Transverse colon (tissue), 4 donors: Measurements from ENCODE around the gene NBPF1. TPM values are rescaled to one million over a fixed set of nuclear protein-coding genes. Genes with fewer than 3 reads are reported as not detected.
"Not testable (repeated sequence)": the region's sequence is repeated elsewhere in the genome, so short reads cannot be mapped to it uniquely, and the experiment has no call there.

Source experiments
- DNase-seq: peaks from one replicate; pipeline ENCODE4 v3.0.0-alpha.2; 2019
- H3K27ac ChIP-seq, 4 donors: fragments of 200-600 bp; sonication (generic); 2 replicates each; pipeline ENCODE4 v1.5.1; 2016 to 2018; ENCODE audit warnings: inconsistent platforms in 4 of 4
- H3K27me3 ChIP-seq: fragments of 200-600 bp; sonication (generic); 2 replicates; pipeline ENCODE4 v1.5.1; 2017; ENCODE audit warnings: inconsistent platforms
- H3K36me3 ChIP-seq, 4 donors: fragments of 200-600 bp; sonication (generic); 2 replicates each; pipeline ENCODE4 v1.5.1; 2017 to 2019; ENCODE audit warnings: inconsistent platforms in 4 of 4
- H3K4me1 ChIP-seq, 4 donors: fragments of 200-600 bp; sonication (generic); 2 replicates each; pipeline ENCODE4 v1.5.1; 2017 to 2020; ENCODE audit warnings: inconsistent platforms in 4 of 4
- H3K4me3 ChIP-seq, 4 donors: fragments of 200-600 bp; sonication (generic); 1 replicate in 1 of 4; 2 replicates in 3 of 4; pipeline versions ENCODE4 v1.5.1 to v1.6.1; 2017 to 2019; ENCODE audit warnings: inconsistent platforms in 4 of 4
- H3K9me3 ChIP-seq, 2 donors: fragments of 200-600 bp; sonication (generic); 2 replicates each; pipeline ENCODE4 v1.5.1; 2017 to 2019; ENCODE audit warnings: inconsistent platforms in 2 of 2
- POLR2A ChIP-seq: fragments of 450-650 bp; IDR thresholded peaks from one replicate; pipeline ENCODE4 v1.6.1; 2016; ENCODE audit warnings: antibody characterized with exemption, mild to moderate bottlenecking, moderate library complexity
- POLR2AphosphoS5 ChIP-seq, 3 donors: sonication (generic); formaldehyde crosslinking; IDR thresholded peaks; one replicate each; pipeline ENCODE4 v1.6.1; 2016; ENCODE audit warnings: antibody characterized with exemption in 3 of 3
- WGBS, 2 donors: methylation state at CpG; one replicate each; pipeline ENCODE4 v1.1.5; 2018; ENCODE audit warnings: low coverage in 1 of 2; 5-methylcytosine and 5-hydroxymethylcytosine counted together
- in situ Hi-C, 4 donors: fragments of 200-750 bp; cut with MboI; loops; one replicate each; pipeline versions ENCODE4 v1.15.0 to v1.15.1; 2017; ENCODE audit warnings: low sequenced_read_pairs in 3 of 4, low pct_ligation_motif_present in 1 of 4, low pct_unique_long_range_greater_than_20kb in 1 of 4
- intact Hi-C: fragments of 100-400 bp; cut with DNase I; formaldehyde crosslinking; loops from one replicate; pipeline ENCODE4 v1.15.1; 2023; ENCODE audit warnings: low total_unique reads
- total RNA-seq, 4 donors: library from RNA; depleted of rRNA; stranded (reverse); fragments of >200 nt; gene quantifications; one replicate each; pipeline ENCODE4 v1.1.0, GENCODE V29; 2016
- TF ChIP-seq, protein P1 (sequence below), 5 experiments: fragments of 200-600 bp in 3 of 5; fragments of 450-650 bp in 2 of 5; sonication (generic) in 3 of 5; IDR thresholded peaks; 1 replicate in 2 of 5; 2 replicates in 3 of 5; pipeline ENCODE4 v1.5.1; 2016 to 2017; ENCODE audit warnings: antibody characterized with exemption in 5 of 5, inconsistent platforms in 3 of 5, mild to moderate bottlenecking in 2 of 5, moderate library complexity in 1 of 5

Gene NBPF1
- total RNA-seq, 4 donors from 2014 or later: 70.1 to 178 (median 148) TPM

GRCh38 chr1:16647179-16648176 lies 34.1 kb upstream of the NBPF1 start:
- in situ Hi-C loops, H3K27me3 ChIP-seq, H3K36me3 ChIP-seq, H3K9me3 ChIP-seq, intact Hi-C loops, H3K27ac ChIP-seq: not testable (repeated sequence)
- Histone ChIP-seq H3K4me3 (peak overlapping the region in 1 of 4 donors; percentile 16), H3K4me1 (peaks cover 21 to 25% (median 22%) of the 10 kb centered on the region in 4 donors)
- WGBS, 2 donors: 22% methylated on average over 44 of the region's 84 CpGs; no CpG with 5 or more reads in 1 of the 2 donors
- peak; percentile 27 for DNase-seq

- intact Hi-C loops, DNase-seq, H3K27ac ChIP-seq, H3K36me3 ChIP-seq, H3K4me3 ChIP-seq, in situ Hi-C loops, H3K9me3 ChIP-seq, H3K27me3 ChIP-seq: not testable (repeated sequence)
- 87% methylated on average over 3 of the region's 17 CpGs; no CpG with 5 or more reads in 1 of the 2 donors for WGBS, 2 donors
- peaks cover 27 to 33% (median 30%) of the 10 kb centered on the region in 4 donors for H3K4me1 ChIP-seq
Measured at GRCh38 chr1:16646716-16647115, 33.4 kb upstream of the NBPF1 start.

GRCh38 chr1:16646061-16646664 lies 32.8 kb upstream of the NBPF1 start:
- H3K27me3 ChIP-seq, H3K27ac ChIP-seq, H3K36me3 ChIP-seq, H3K4me3 ChIP-seq, H3K9me3 ChIP-seq, in situ Hi-C loops, intact Hi-C loops: not testable (repeated sequence)
- peaks cover 27 to 34% (median 31%) of the 10 kb centered on the region in 4 donors for H3K4me1 ChIP-seq
- WGBS, 2 donors: 92% methylated on average over 15 of the region's 15 CpGs; no CpG with 5 or more reads in 1 of the 2 donors
- peak; percentile 15 for DNase-seq

DNA sequence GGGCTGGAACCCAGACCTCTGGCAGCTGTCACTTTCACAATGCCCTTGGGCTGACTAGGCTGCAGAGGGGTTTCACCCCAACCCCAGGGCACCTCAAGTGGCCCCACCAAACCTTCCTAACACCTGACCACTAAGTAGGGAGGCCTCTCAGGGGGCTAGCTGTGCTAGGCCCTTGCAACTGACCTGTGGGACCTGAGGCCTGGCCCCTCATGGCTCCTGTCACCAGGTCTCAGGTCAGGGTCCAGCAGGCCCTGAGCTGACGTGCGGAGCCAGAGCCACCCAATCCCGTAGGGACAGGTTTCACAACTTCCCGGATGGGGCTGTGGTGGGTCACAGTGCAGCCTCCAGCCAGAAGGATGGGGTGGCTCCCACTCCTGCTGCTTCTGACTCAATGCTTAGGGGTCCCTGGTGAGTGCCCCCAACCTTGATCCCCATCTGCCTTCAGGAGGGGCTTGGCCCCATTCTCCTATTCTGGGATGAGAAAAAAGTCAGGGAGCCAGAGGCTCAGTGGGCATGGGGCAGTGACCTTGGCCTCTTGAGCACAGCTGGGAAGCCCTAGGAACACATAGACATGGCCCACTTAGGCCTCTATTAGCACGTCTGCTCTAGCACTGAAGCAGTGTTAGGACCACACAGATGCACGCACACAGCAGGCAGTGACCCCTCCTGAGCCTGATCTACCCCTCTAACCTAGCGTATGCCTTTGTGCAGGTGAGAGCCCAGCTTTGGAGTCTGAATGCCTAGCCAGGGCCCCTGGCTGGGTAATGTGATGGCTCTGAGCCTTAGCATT lies 32.1 kb upstream of the NBPF1 start:
- H3K27me3 ChIP-seq, H3K36me3 ChIP-seq, in situ Hi-C loops, H3K9me3 ChIP-seq, intact Hi-C loops: not testable (repeated sequence)
- peak; percentile 45 for DNase-seq
- 87% methylated on average over 7 of the region's 7 CpGs; no CpG with 5 or more reads in 1 of the 2 donors for WGBS, 2 donors
- Histone ChIP-seq H3K27ac (peak overlapping the region; percentile 74 to 82 (median 80)), H3K4me1 (peaks cover 27 to 34% (median 31%) of the 10 kb centered on the region in 4 donors), H3K4me3 (peak overlapping the region in 3 of 4 donors; percentile 47 to 64 (median 62))

DNA sequence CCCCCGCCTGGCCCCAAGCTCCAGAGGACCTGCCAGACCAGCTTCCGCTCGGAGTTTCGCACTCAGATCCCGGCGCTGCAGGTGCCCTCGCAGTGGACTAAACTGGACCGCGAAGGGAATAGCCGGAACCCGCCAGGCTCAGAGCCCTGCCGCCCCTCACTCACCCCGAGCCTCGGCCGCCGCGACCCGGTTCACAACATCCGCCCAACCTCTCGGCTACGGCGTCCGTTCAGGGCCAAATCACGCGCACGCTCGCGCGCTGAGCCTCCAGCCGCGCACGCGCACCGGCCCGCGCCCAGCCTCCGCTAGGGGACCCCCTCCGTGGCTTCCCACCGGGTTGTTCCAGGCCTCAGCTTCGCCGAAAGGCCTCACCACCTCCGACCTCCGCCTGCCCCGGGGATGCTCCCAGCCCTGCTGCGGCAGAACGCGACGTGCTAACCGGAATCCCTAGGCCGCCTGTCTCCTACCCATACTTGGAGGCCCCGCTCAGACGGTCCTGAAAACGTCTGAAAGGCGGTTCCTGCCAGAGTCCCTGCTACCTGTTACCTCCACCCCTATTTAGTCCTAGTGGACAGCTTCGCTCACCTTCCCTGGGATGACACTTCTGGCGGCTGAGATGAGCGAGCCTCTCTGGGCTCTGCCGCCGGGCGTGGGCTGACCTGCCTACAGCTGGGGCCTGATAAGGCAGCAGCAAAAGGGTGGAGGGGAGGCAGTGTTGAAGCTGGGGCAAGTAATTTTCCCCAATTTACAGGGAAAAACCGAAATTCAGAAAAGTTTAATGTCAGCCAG lies 31.3 kb upstream of the NBPF1 start:
- TF ChIP-seq, protein P1, sequence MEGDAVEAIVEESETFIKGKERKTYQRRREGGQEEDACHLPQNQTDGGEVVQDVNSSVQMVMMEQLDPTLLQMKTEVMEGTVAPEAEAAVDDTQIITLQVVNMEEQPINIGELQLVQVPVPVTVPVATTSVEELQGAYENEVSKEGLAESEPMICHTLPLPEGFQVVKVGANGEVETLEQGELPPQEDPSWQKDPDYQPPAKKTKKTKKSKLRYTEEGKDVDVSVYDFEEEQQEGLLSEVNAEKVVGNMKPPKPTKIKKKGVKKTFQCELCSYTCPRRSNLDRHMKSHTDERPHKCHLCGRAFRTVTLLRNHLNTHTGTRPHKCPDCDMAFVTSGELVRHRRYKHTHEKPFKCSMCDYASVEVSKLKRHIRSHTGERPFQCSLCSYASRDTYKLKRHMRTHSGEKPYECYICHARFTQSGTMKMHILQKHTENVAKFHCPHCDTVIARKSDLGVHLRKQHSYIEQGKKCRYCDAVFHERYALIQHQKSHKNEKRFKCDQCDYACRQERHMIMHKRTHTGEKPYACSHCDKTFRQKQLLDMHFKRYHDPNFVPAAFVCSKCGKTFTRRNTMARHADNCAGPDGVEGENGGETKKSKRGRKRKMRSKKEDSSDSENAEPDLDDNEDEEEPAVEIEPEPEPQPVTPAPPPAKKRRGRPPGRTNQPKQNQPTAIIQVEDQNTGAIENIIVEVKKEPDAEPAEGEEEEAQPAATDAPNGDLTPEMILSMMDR (IDR thresholded peaks at IDR 0.05): peak in 3 of 5 experiments; percentile 37 to 63 (median 54)
- TF ChIP-seq POLR2A (peak; percentile 35), POLR2AphosphoS5 (IDR thresholded peaks at IDR 0.05) (peak; percentile 68 to 94 (median 79))

More for the DNA sequence above, 31.3 kb upstream of the NBPF1 start:
- in situ Hi-C loops, H3K27me3 ChIP-seq, H3K36me3 ChIP-seq, H3K9me3 ChIP-seq, intact Hi-C loops: not testable (repeated sequence)
- Histone ChIP-seq H3K27ac (peak overlapping the region; percentile 74 to 82 (median 80)), H3K4me3 (peak overlapping the region; percentile 42 to 64 (median 54)), H3K4me1 (peaks cover 27 to 34% (median 31%) of the 10 kb centered on the region in 4 donors)
- peak; percentile 99 for DNase-seq
- 0 to 7% methylated on average over 1 to 61 of the region's 61 CpGs for WGBS, 2 donors
